Neural progenitor cell (in vitro differentiated cells): ENCODE results near the gene KIAA0825.

ENCODE experiments used
- EZH2 ChIP-seq: fragments of 200-600 bp; sonication (generic); IDR thresholded peaks from 2 replicates; pipeline ENCODE4 v1.6.1; 2017; ENCODE audit warnings: antibody characterized with exemption, mild to moderate bottlenecking, moderate library complexity
- TF ChIP-seq, protein P1 (sequence below): fragments of 200-600 bp; sonication (generic); IDR thresholded peaks from 2 replicates; pipeline ENCODE4 v1.5.1; 2017; ENCODE audit warnings: antibody characterized with exemption, mild to moderate bottlenecking

DNA sequence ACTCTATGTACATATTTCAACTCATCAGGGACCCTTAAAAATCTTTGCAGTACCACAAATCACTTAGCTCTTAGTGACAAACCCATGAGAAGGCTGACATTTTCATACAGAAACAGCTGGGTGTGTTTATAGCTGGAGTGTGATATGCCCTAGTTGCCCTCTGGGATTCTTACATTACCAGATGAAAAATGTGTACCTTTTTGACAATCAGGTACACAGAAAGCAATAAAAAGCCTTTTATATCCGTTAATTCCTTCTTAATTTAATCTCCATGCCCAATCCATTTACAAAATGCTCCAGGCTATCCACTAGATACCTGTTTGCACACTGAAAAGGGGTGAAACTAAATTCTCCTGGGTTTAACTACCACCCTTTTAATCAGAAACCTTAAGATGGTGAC is 222.9 kb downstream of the KIAA0825 start:
- no peak for TF ChIP-seq EZH2
- TF ChIP-seq, protein P1, sequence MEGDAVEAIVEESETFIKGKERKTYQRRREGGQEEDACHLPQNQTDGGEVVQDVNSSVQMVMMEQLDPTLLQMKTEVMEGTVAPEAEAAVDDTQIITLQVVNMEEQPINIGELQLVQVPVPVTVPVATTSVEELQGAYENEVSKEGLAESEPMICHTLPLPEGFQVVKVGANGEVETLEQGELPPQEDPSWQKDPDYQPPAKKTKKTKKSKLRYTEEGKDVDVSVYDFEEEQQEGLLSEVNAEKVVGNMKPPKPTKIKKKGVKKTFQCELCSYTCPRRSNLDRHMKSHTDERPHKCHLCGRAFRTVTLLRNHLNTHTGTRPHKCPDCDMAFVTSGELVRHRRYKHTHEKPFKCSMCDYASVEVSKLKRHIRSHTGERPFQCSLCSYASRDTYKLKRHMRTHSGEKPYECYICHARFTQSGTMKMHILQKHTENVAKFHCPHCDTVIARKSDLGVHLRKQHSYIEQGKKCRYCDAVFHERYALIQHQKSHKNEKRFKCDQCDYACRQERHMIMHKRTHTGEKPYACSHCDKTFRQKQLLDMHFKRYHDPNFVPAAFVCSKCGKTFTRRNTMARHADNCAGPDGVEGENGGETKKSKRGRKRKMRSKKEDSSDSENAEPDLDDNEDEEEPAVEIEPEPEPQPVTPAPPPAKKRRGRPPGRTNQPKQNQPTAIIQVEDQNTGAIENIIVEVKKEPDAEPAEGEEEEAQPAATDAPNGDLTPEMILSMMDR, result no peak
